ENCODE results near the gene CRYAA.
"Not testable (repeated sequence)": the region's sequence is repeated elsewhere in the genome, so short reads cannot be mapped to it uniquely, and the experiment has no call there.

CRYAA gene

GRCh38 chr21:43168708-43169107 lies at the start of gene CRYAA:
TSS of gene CRYAA (plus strand) at chr21:43169008. CDS start at chr21:43169100, 92 bp downstream.
- DNase-seq, result not testable (repeated sequence)

- not testable (repeated sequence) for DNase-seq
These were observed 38.7 kb upstream of the CRYAA start for GRCh38 chr21:43130094-43130493.

- not testable (repeated sequence) for DNase-seq
These were observed 34.3 kb upstream of the CRYAA start for GRCh38 chr21:43134520-43134919.

- DNase-seq, result not testable (repeated sequence)
These were observed 29.9 kb upstream of the CRYAA start for GRCh38 chr21:43138944-43139343.

GRCh38 chr21:43141407-43141806 lies 27.4 kb upstream of the CRYAA start:
- DNase-seq, result not testable (repeated sequence)

- DNase-seq, result not testable (repeated sequence)
These were observed 22.2 kb upstream of the CRYAA start for GRCh38 chr21:43146637-43147036.

GRCh38 chr21:43147999-43148398 lies 20.8 kb upstream of the CRYAA start:
- not testable (repeated sequence) for DNase-seq

- DNase-seq, result not testable (repeated sequence)
These were observed 19.5 kb upstream of the CRYAA start for GRCh38 chr21:43149344-43149743.

GRCh38 chr21:43153601-43154000 lies 15.2 kb upstream of the CRYAA start:
- DNase-seq, result not testable (repeated sequence)

- DNase-seq, result not testable (repeated sequence)
These were observed 9.3 kb upstream of the CRYAA start for GRCh38 chr21:43159279-43160175.

- not testable (repeated sequence) for DNase-seq
These were observed 6.7 kb upstream of the CRYAA start for GRCh38 chr21:43161826-43162707.

GRCh38 chr21:43162708-43163205 lies 6.1 kb upstream of the CRYAA start:
- DNase-seq, result not testable (repeated sequence)

- DNase-seq, result not testable (repeated sequence)
These were observed 4.0 kb upstream of the CRYAA start for GRCh38 chr21:43164823-43165222.

- not testable (repeated sequence) for DNase-seq
These were observed 3.1 kb upstream of the CRYAA start for GRCh38 chr21:43165734-43166133.

- DNase-seq, result not testable (repeated sequence)
These were observed 550 bp downstream of the CRYAA start for GRCh38 chr21:43169230-43169886.

GRCh38 chr21:43169891-43170290 lies 1.1 kb downstream of the CRYAA start:
- not testable (repeated sequence) for DNase-seq

- DNase-seq, result not testable (repeated sequence)
These were observed 4.0 kb downstream of the CRYAA start for GRCh38 chr21:43172812-43173211.

GRCh38 chr21:43173438-43173837 lies 4.6 kb downstream of the CRYAA start:
- DNase-seq, result peak; percentile 36

- DNase-seq, result not testable (repeated sequence)
These were observed 5.1 kb downstream of the CRYAA start for GRCh38 chr21:43173930-43174329.

GRCh38 chr21:43174998-43175397 lies 6.2 kb downstream of the CRYAA start:
- DNase-seq, result not testable (repeated sequence)

GRCh38 chr21:43176621-43177020 lies 7.8 kb downstream of the CRYAA start:
- DNase-seq, result not testable (repeated sequence)

All from CD4-positive, alpha-beta T cell treated with Interleukin-12 subunit alpha and Interleukin-12 subunit beta, for 1 hour (primary cell).